ENCODE data around the gene KCNG2. TPM values are rescaled to one million over a fixed set of nuclear protein-coding genes. Genes with fewer than 3 reads are reported as not detected.

Gene KCNG2
- total RNA-seq, 1 experiment from 2014 or later: not detected

DNA sequence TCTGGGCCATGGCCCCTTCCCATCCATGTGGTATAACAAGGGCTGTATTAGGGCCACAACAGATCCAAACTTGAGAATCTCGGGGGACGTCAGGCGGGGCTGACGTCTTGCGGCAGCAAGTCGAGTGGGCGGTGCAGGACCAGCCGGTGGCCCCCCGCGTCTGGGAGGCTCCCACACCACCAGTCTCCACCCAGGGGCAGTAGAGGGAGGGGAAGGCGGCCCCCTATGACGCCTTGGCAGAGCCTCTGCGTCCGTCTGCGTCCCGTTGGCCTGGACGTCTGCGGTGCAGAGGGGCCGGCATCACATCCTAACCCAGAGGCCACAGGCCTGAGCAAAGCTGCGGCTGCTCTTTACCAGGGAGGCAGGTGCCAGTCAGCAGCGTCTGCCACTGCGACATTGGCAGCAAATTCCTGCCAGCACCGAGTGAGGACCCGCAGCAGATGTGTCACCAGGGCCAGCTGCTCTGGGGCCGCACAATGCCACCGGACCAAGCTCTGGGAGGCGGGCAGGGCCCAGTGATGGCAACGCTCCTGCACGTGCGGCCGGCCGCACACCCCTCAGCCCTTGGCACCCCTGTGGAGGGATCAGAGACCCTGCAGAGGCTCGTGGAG is 73.8 kb downstream of the KCNG2 start:
- H3K4me3 ChIP-seq (ENCODE audit: low read depth, low read length): no peak overlapping the region
- no peaks in the 10 kb centered on the region for H3K36me3 Mint-ChIP-seq (ENCODE audit: insufficient read depth, unreplicated experiment)
- H3K4me1 ChIP-seq: no peaks in the 10 kb centered on the region
- ChIA-PET POLR2A (no interaction called here), CTCF (no interaction called here)
- no peaks in the 10 kb centered on the region for H3K27me3 Mint-ChIP-seq (ENCODE audit: insufficient read depth, unreplicated experiment)
- DNase-seq: no peak
- no peaks in the 10 kb centered on the region for H3K27me3 ChIP-seq (replicated peaks; ENCODE audit: control insufficient read depth, insufficient read depth, low read length)
- intact Hi-C loops (cut with micrococcal nuclease; ENCODE audit: unreplicated experiment): no loop called here
- no peaks in the 10 kb centered on the region for H3K9me3 ChIP-seq
- H3K9me3 Mint-ChIP-seq (ENCODE audit: unreplicated experiment): no peaks in the 10 kb centered on the region
- TF ChIP-seq, protein P1, sequence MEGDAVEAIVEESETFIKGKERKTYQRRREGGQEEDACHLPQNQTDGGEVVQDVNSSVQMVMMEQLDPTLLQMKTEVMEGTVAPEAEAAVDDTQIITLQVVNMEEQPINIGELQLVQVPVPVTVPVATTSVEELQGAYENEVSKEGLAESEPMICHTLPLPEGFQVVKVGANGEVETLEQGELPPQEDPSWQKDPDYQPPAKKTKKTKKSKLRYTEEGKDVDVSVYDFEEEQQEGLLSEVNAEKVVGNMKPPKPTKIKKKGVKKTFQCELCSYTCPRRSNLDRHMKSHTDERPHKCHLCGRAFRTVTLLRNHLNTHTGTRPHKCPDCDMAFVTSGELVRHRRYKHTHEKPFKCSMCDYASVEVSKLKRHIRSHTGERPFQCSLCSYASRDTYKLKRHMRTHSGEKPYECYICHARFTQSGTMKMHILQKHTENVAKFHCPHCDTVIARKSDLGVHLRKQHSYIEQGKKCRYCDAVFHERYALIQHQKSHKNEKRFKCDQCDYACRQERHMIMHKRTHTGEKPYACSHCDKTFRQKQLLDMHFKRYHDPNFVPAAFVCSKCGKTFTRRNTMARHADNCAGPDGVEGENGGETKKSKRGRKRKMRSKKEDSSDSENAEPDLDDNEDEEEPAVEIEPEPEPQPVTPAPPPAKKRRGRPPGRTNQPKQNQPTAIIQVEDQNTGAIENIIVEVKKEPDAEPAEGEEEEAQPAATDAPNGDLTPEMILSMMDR (IDR thresholded peaks at IDR 0.05; ENCODE audit: insufficient read depth in 1 of 2, low read depth in 1 of 2, low read length in 1 of 2, severe bottlenecking in 1 of 2, unreplicated experiment in 1 of 2): no peak
- no peaks in the 10 kb centered on the region for H3K36me3 ChIP-seq (ENCODE audit: control insufficient read depth, insufficient read depth, low read length)
- H3K4me3 Mint-ChIP-seq (ENCODE audit: unreplicated experiment): no peak overlapping the region
- BruUV-seq (replicated peaks): no TSS peak
- no peaks in the 10 kb centered on the region for H3K4me1 Mint-ChIP-seq (ENCODE audit: low read depth, unreplicated experiment)
- H3K27ac Mint-ChIP-seq (ENCODE audit: unreplicated experiment): no peak overlapping the region

DNA sequence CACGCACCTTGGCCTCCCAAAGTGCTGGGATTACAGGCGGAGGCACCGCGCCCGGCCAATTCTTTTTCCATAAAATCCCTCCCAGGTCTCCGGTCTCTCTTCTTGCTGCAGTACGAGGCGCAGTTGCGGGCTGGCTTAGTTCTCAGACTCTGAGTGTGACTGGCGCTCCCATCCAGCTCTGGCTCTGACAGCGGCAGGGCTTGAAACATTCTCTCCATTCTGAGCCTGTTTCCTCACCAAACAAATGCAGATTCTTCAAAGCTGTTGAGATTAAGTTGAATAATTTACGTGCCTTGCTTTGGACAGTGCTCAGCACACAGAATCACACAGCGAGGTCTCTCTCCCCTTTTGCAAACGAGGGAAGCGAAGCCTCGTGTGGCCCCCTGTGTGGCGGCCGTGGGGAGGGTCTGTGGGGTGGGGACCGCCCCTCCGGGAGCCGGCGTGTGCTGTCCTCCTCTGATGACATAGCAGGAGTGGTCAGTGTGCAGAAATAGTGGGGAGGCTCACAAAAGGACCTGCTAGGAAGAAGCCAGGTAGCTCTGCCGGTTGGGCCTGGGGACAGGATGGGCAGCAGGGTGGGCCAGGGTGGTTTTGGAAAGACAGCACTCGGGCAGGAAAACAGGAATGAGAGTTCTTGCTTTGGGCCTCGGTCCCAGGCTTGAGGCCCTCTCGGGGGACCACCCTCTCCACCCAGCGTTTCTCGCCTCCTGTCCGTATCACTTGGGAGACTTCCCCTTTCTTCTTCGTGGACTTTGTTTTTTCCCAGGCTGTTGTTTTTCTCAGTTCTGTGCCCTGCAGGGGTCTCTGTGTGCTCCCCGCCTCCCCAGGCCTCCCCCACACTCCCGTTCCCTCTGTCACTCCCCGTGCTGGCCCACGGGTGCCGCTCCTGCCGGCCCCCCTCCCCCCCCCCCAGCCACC is 75.0 kb downstream of the KCNG2 start:
- DNase-seq: no peak
- POLR2A ChIA-PET: no interaction called here
- no peaks in the 10 kb centered on the region for H3K9me3 ChIP-seq
- Mint-ChIP-seq H3K36me3 (ENCODE audit: insufficient read depth, unreplicated experiment) (no peaks in the 10 kb centered on the region), H3K4me3 (ENCODE audit: unreplicated experiment) (no peak overlapping the region), H3K27ac (ENCODE audit: unreplicated experiment) (no peak overlapping the region), H3K9me3 (ENCODE audit: unreplicated experiment) (no peaks in the 10 kb centered on the region), H3K4me1 (ENCODE audit: low read depth, unreplicated experiment) (no peaks in the 10 kb centered on the region), H3K27me3 (ENCODE audit: insufficient read depth, unreplicated experiment) (no peaks in the 10 kb centered on the region)
- H3K4me3 ChIP-seq (ENCODE audit: low read depth, low read length): no peak overlapping the region
- BruUV-seq (replicated peaks): no TSS peak
- intact Hi-C loops (cut with micrococcal nuclease; ENCODE audit: unreplicated experiment): no loop called here
- no peaks in the 10 kb centered on the region for H3K4me1 ChIP-seq
- H3K27me3 ChIP-seq (replicated peaks; ENCODE audit: control insufficient read depth, insufficient read depth, low read length): no peaks in the 10 kb centered on the region
- TF ChIP-seq, protein P1 (IDR thresholded peaks at IDR 0.05; ENCODE audit: insufficient read depth in 1 of 2, low read depth in 1 of 2, low read length in 1 of 2, severe bottlenecking in 1 of 2, unreplicated experiment in 1 of 2): no peak
- no peaks in the 10 kb centered on the region for H3K36me3 ChIP-seq (ENCODE audit: control insufficient read depth, insufficient read depth, low read length)
- CTCF ChIA-PET: no interaction called here

DNA sequence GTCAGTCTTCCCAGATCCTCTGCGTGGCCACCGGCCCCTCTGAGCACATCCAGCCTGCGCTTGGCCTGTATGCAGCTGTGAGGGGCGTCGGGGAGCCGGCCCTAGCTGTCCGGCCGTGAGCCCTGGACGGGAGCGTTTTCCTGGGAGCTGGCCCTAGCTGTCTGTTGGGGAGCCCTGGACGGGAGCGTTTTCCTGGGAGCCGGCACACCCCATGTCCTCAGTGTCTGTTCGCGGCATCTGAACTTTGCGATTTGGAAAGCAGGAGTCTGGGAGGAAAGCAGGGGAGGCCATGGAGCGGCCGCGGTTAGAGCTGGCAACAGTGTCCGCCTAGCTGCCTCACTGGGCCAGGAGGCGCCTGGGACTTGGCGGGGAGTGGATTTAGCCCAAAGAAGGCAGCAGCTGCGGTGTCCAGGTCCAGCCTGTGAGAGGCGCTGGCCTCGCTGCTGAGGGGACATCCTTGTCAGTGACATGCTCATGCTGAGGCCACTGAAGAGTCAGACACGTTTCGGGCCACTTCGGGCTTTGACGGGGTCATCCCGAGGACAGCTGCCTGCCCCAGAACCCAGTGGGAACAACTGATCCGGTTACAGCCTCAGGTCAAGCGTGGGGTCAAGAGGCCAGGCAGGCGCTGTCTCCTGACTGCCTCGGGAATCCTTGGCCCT is 75.8 kb downstream of the KCNG2 start:
- H3K36me3 Mint-ChIP-seq (ENCODE audit: insufficient read depth, unreplicated experiment): no peaks in the 10 kb centered on the region
- POLR2A ChIA-PET: no interaction called here
- H3K27me3 Mint-ChIP-seq (ENCODE audit: insufficient read depth, unreplicated experiment): no peaks in the 10 kb centered on the region
- H3K4me1 Mint-ChIP-seq (ENCODE audit: low read depth, unreplicated experiment): no peaks in the 10 kb centered on the region
- intact Hi-C loops (cut with micrococcal nuclease; ENCODE audit: unreplicated experiment): no loop called here
- CTCF ChIA-PET: no interaction called here
- H3K36me3 ChIP-seq (ENCODE audit: control insufficient read depth, insufficient read depth, low read length): no peaks in the 10 kb centered on the region
- no peak overlapping the region for H3K4me3 ChIP-seq (ENCODE audit: low read depth, low read length)
- H3K9me3 Mint-ChIP-seq (ENCODE audit: unreplicated experiment): no peaks in the 10 kb centered on the region
- no peak overlapping the region for H3K4me3 Mint-ChIP-seq (ENCODE audit: unreplicated experiment)
- H3K27ac Mint-ChIP-seq (ENCODE audit: unreplicated experiment): no peak overlapping the region
- no peaks in the 10 kb centered on the region for H3K9me3 ChIP-seq
- TF ChIP-seq, protein P1 (IDR thresholded peaks at IDR 0.05; ENCODE audit: insufficient read depth in 1 of 2, low read depth in 1 of 2, low read length in 1 of 2, severe bottlenecking in 1 of 2, unreplicated experiment in 1 of 2): no peak
- BruUV-seq (replicated peaks): no TSS peak
- H3K4me1 ChIP-seq: no peaks in the 10 kb centered on the region
- DNase-seq: no peak
- H3K27me3 ChIP-seq (replicated peaks; ENCODE audit: control insufficient read depth, insufficient read depth, low read length): no peaks in the 10 kb centered on the region
